H1 (cell line): ENCODE results near the gene SLIT2. TPM values are rescaled to one million over a fixed set of nuclear protein-coding genes. Genes with fewer than 3 reads are reported as not detected.

ENCODE experiments used
- CTCF ChIA-PET: fragments of 300-600 bp; sonication (Branson Sonifier 250); formaldehyde crosslinking; loops from one replicate; lab custom pipeline; 2021; ENCODE audit not compliant: partially characterized antibody; lab: Charles Lee
- POLR2A ChIA-PET: fragments of 300-600 bp; sonication (Branson Sonifier 250); formaldehyde crosslinking; loops from one replicate; lab custom pipeline; 2021; ENCODE audit warnings: inconsistent platforms; ENCODE audit not compliant: partially characterized antibody; lab: Charles Lee
- DNase-seq, 2 experiments: peaks; one replicate each; pipeline versions ENCODE4 v3.0.0 to v3.0.0-alpha.2; 2010 to 2022; ENCODE audit warnings: low spot score in 2 of 2, low read depth in 1 of 2, mixed read lengths in 1 of 2
- FAIRE-seq: peaks from 2 replicates; lab custom pipeline; 2011; peaks lifted over from hg19 to GRCh38; lab: Jason Lieb, UNC
- H2AFZ ChIP-seq: 2 replicates; pipeline ENCODE4 v1.8.1; 2012; ENCODE audit warnings: low read length, inconsistent platforms
- H2AK5ac ChIP-seq: 2 replicates; pipeline ENCODE4 v1.6.1; 2013; ENCODE audit warnings: low read depth, low read length
- H2BK120ac ChIP-seq: replicated peaks from 2 replicates; pipeline ENCODE3; 2013; ENCODE audit warnings: low read depth, low read length, inconsistent platforms
- H2BK12ac ChIP-seq: 2 replicates; pipeline ENCODE4 v1.6.1; 2013; ENCODE audit warnings: low read depth, low read length
- H2BK15ac ChIP-seq: 2 replicates; pipeline ENCODE4 v1.6.1; 2013; ENCODE audit warnings: low read length
- H2BK20ac ChIP-seq: 2 replicates; pipeline ENCODE4 v1.6.1; 2013; ENCODE audit warnings: low read length
- H2BK5ac ChIP-seq: 2 replicates; pipeline ENCODE4 v1.6.1; 2013; ENCODE audit warnings: low read depth, low read length
- H3K14ac ChIP-seq: 2 replicates; pipeline ENCODE4 v1.6.1; 2013; ENCODE audit warnings: inconsistent platforms; ENCODE audit not compliant: insufficient read length
- H3K18ac ChIP-seq: 2 replicates; pipeline ENCODE4 v1.6.1; 2013; ENCODE audit warnings: low read length; ENCODE audit errors: extremely low read depth
- H3K23ac ChIP-seq: 2 replicates; pipeline ENCODE4 v1.6.1; 2013; ENCODE audit warnings: inconsistent platforms; ENCODE audit not compliant: insufficient read length
- H3K23me2 ChIP-seq: 2 replicates; pipeline ENCODE4 v1.6.1; 2013; ENCODE audit warnings: low read depth, low read length
- H3K27ac ChIP-seq: 2 replicates; pipeline ENCODE4 v1.6.1; 2011; ENCODE audit warnings: low read depth, low read length, inconsistent platforms
- H3K27me3 ChIP-seq, 4 experiments: replicated peaks in 1 of 4; 1 replicate in 1 of 4; 2 replicates in 3 of 4; pipeline versions ENCODE4 v1.6.1 to v1.8.1; 2011 to 2013; ENCODE audit warnings: low read length in 3 of 4, mild to moderate bottlenecking in 3 of 4, inconsistent platforms in 2 of 4, mixed read lengths in 2 of 4, moderate library complexity in 1 of 4; ENCODE audit not compliant: control insufficient read depth in 3 of 4, insufficient read depth in 3 of 4; ENCODE audit errors: extremely low read depth in 1 of 4
- H3K36me3 ChIP-seq, 4 experiments: 2 replicates each; pipeline versions ENCODE4 v1.6.1 to v1.8.1; 2011 to 2013; ENCODE audit warnings: mild to moderate bottlenecking in 4 of 4, low read length in 3 of 4, moderate library complexity in 2 of 4, control low read depth in 1 of 4, inconsistent platforms in 1 of 4; ENCODE audit not compliant: insufficient read depth in 4 of 4, control insufficient read depth in 2 of 4
- H3K4ac ChIP-seq: replicated peaks from 2 replicates; pipeline ENCODE3; 2013; ENCODE audit warnings: low read length, low read depth, mixed read lengths, inconsistent platforms; ENCODE audit not compliant: insufficient read length
- H3K4me1 ChIP-seq, 4 experiments: replicated peaks in 1 of 4; 1 replicate in 1 of 4; 2 replicates in 3 of 4; pipeline versions ENCODE4 v1.6.1 to v1.8.1; 2011 to 2013; ENCODE audit warnings: low read length in 3 of 4, inconsistent platforms in 2 of 4, mixed read lengths in 1 of 4; ENCODE audit not compliant: insufficient read depth in 4 of 4, control insufficient read depth in 3 of 4
- H3K4me2 ChIP-seq, 2 experiments: 2 replicates each; pipeline versions ENCODE4 v1.6.1 to v1.8.1; 2011 to 2013; ENCODE audit warnings: low read depth in 2 of 2, low read length in 2 of 2, control low read depth in 1 of 2, inconsistent platforms in 1 of 2, mild to moderate bottlenecking in 1 of 2; ENCODE audit not compliant: insufficient read depth in 1 of 2
- H3K4me3 ChIP-seq, 4 experiments: fragments of 200-600, 300-600 bp in 1 of 4; sonication (generic), shearing (Covaris generic), sonication (Bioruptor Twin) in 1 of 4; 2 replicates each; pipeline versions ENCODE4 v1.5.1 to v1.8.1; 2011 to 2016; ENCODE audit warnings: low read length in 4 of 4, low read depth in 3 of 4, control low read depth in 2 of 4, inconsistent platforms in 2 of 4, mild to moderate bottlenecking in 2 of 4, mixed read lengths in 1 of 4, moderate library complexity in 1 of 4; ENCODE audit not compliant: insufficient read depth in 2 of 4; ENCODE audit errors: extremely low read depth in 1 of 4
- H3K56ac ChIP-seq: replicated peaks from 2 replicates; pipeline ENCODE3; 2013; ENCODE audit warnings: low read depth, mild to moderate bottlenecking, mixed read lengths, low read length, inconsistent platforms; ENCODE audit not compliant: insufficient read length
- H3K79me1 ChIP-seq: 2 replicates; pipeline ENCODE4 v1.6.1; 2013; ENCODE audit warnings: low read depth, low read length, control low read depth
- H3K79me2 ChIP-seq, 2 experiments: 2 replicates each; pipeline versions ENCODE4 v1.6.1 to v1.8.1; 2012 to 2013; ENCODE audit warnings: low read length in 2 of 2, mild to moderate bottlenecking in 2 of 2, inconsistent platforms in 1 of 2; ENCODE audit not compliant: insufficient read depth in 2 of 2, control insufficient read depth in 1 of 2
- H3K9ac ChIP-seq, 4 experiments: replicated peaks in 1 of 4; 1 replicate in 1 of 4; 2 replicates in 3 of 4; pipeline versions ENCODE4 v1.6.1 to v1.8.1; 2011 to 2013; ENCODE audit warnings: low read depth in 3 of 4, low read length in 3 of 4, control low read depth in 2 of 4, mild to moderate bottlenecking in 2 of 4, moderate library complexity in 2 of 4, inconsistent platforms in 1 of 4; ENCODE audit errors: extremely low read depth in 1 of 4
- H3K9me3 ChIP-seq, 2 experiments: 2 replicates each; pipeline versions ENCODE4 v1.6.1 to v1.8.1; 2012 to 2013; ENCODE audit warnings: mild to moderate bottlenecking in 2 of 2, moderate library complexity in 2 of 2, control low read depth in 1 of 2, inconsistent platforms in 1 of 2, low read depth in 1 of 2, low read length in 1 of 2, mixed read lengths in 1 of 2; ENCODE audit not compliant: insufficient read depth in 2 of 2
- H4K20me1 ChIP-seq, 2 experiments: replicated peaks in 1 of 2; 2 replicates each; pipeline versions ENCODE3 to v1.8.1; 2011 to 2013; ENCODE audit warnings: inconsistent platforms in 2 of 2, low read length in 2 of 2, mild to moderate bottlenecking in 1 of 2; ENCODE audit not compliant: insufficient read depth in 2 of 2, control insufficient read depth in 1 of 2
- H4K5ac ChIP-seq: 2 replicates; pipeline ENCODE4 v1.6.1; 2013; ENCODE audit warnings: low read length, low read depth, mixed read lengths, inconsistent platforms; ENCODE audit not compliant: insufficient read length
- H4K8ac ChIP-seq: 2 replicates; pipeline ENCODE4 v1.8.0; 2013; ENCODE audit warnings: mild to moderate bottlenecking, moderate library complexity, low read length, inconsistent platforms; ENCODE audit not compliant: insufficient read depth; ENCODE audit errors: extremely low read depth
- H4K91ac ChIP-seq: replicated peaks from 2 replicates; pipeline ENCODE3; 2013; ENCODE audit warnings: low read length, mixed read lengths, inconsistent platforms; ENCODE audit not compliant: insufficient read length
- BRCA1 ChIP-seq: IDR thresholded peaks from 2 replicates; pipeline ENCODE4 v1.6.1; 2012; ENCODE audit warnings: low read depth, low read length, improper control_type of control experiment
- KDM5A ChIP-seq: fragments of 200-600 bp; IDR thresholded peaks from 2 replicates; pipeline ENCODE4 v1.7.1; 2012; ENCODE audit warnings: mild to moderate bottlenecking, low read length, inconsistent platforms, mixed read lengths
- NANOG ChIP-seq: IDR thresholded peaks from 2 replicates; pipeline ENCODE4 v1.6.1; 2011; ENCODE audit warnings: low read length, low read depth, mild to moderate bottlenecking, inconsistent platforms; ENCODE audit not compliant: insufficient read depth, poor library complexity, severe bottlenecking
- PHF8 ChIP-seq: fragments of 200-600 bp; sonication (generic); conservative IDR thresholded peaks from 2 replicates; pipeline ENCODE4 v1.7.1; 2012; ENCODE audit warnings: low read depth, mild to moderate bottlenecking, inconsistent platforms, low read length, moderate library complexity
- SIX5 ChIP-seq: IDR thresholded peaks from 2 replicates; pipeline ENCODE4 v1.6.1; 2011; ENCODE audit warnings: mild to moderate bottlenecking, low read depth, low read length
- SP2 ChIP-seq: IDR thresholded peaks from 2 replicates; pipeline ENCODE4 v1.6.1; 2012; ENCODE audit warnings: mild to moderate bottlenecking, low read length, inconsistent platforms
- SRF ChIP-seq: IDR thresholded peaks from 2 replicates; pipeline ENCODE4 v1.6.1; 2011; ENCODE audit warnings: mild to moderate bottlenecking, low read depth, low read length, moderate library complexity
- SUZ12 ChIP-seq: fragments of 200-600 bp; sonication (generic); IDR thresholded peaks from 2 replicates; pipeline ENCODE4 v1.6.1; 2012; ENCODE audit warnings: mild to moderate bottlenecking, inconsistent platforms, low read length, moderate library complexity, mixed read lengths
- TAF1 ChIP-seq: IDR thresholded peaks from 2 replicates; pipeline ENCODE4 v1.6.1; 2011; ENCODE audit warnings: mild to moderate bottlenecking, low read depth, low read length
- TBP ChIP-seq: IDR thresholded peaks from 2 replicates; pipeline ENCODE4 v1.6.1; 2011; ENCODE audit warnings: low read depth, low read length, improper control_type of control experiment
- ZNF274 ChIP-seq: IDR thresholded peaks from 2 replicates; pipeline ENCODE4 v1.7.0; 2012; ENCODE audit warnings: low read length, borderline replicate concordance; ENCODE audit errors: extremely low read depth
- WGBS, 2 experiments: shearing (Covaris generic) in 1 of 2; methylation state at CpG; one replicate each; pipeline versions ENCODE4 v1.1.6 to v1.1.7; 2013 to 2015; ENCODE audit warnings: low lambda C conversion rate in 2 of 2, mixed read lengths in 2 of 2, inconsistent platforms in 1 of 2, low coverage in 1 of 2, missing lambda C conversion rate in 1 of 2; ENCODE audit not compliant: insufficient replicate concordance in 2 of 2, insufficient coverage in 1 of 2, insufficient read length in 1 of 2; ENCODE audit errors: extremely low coverage in 1 of 2, missing lambda C conversion rate in 1 of 2; 5-methylcytosine and 5-hydroxymethylcytosine counted together
- polyA plus RNA-seq, 7 experiments: library from polyadenylated mRNA; depleted of rRNA in 3 of 7; stranded (reverse) in 5 of 7; unstranded in 2 of 7; fragments of >200 nt in 5 of 7; fragments of 200-250 nt in 2 of 7; gene quantifications; 1 replicate in 5 of 7; 2 replicates in 1 of 7; 4 replicates in 1 of 7; pipeline versions ENCODE4 v1.2.1 to v1.2.3, GENCODE V29; 2011 to 2013; ENCODE audit warnings: missing spikeins in 2 of 7, mixed read lengths in 2 of 7
- total RNA-seq: library from RNA; stranded (reverse); fragmentation: NEBNext Ultra II Directional; extraction: Animal tissue kit (Norgen Biotek cat#: 25700); gene quantifications from 2 replicates; pipeline ENCODE4 v1.2.1, GENCODE V29; 2021
- TF ChIP-seq, protein P1 (sequence below): IDR thresholded peaks from 2 replicates; pipeline ENCODE4 v1.6.1; 2011; ENCODE audit warnings: low read length, improper control_type of control experiment

Gene SLIT2
- total and polyA plus RNA-seq, 2 of the 8 experiments (the other 6 are each of a cell fraction or from before 2014, with no cell fraction given), result 2.0 to 13.7 TPM

GRCh38 chr4:20284990-20285389 lies 33.3 kb downstream of the SLIT2 start:
- WGBS, 2 experiments, result 100% methylated on average over 1 of the region's 1 CpG; no CpG with 5 or more reads in 1 of the 2 experiments
- Histone ChIP-seq H3K79me2 (no peaks in the 10 kb centered on the region), H2AFZ (no peak overlapping the region)

More at GRCh38 chr4:20284990-20285389, 33.3 kb downstream of the SLIT2 start:
- Histone ChIP-seq H3K79me1 (no peaks in the 10 kb centered on the region), H3K9ac (no peak overlapping the region), H3K4ac (no peak overlapping the region), H2BK12ac (no peak overlapping the region), H2BK15ac (no peak overlapping the region), H3K27me3 (no peaks in the 10 kb centered on the region), H3K18ac (no peak overlapping the region), H3K23ac (no peak overlapping the region), H2BK120ac (no peak overlapping the region), H4K5ac (no peak overlapping the region), H3K4me2 (no peak overlapping the region), H4K8ac (no peak overlapping the region), H4K20me1 (no peaks in the 10 kb centered on the region), H2BK5ac (no peak overlapping the region), H3K27ac (no peak overlapping the region), H2BK20ac (no peak overlapping the region), H3K56ac (no peak overlapping the region), H3K4me1 (peaks cover 0 to 7% (median 6%) of the 10 kb centered on the region in 4 experiments; a peak in 4 of 7 replicates), H3K36me3 (no peaks in the 10 kb centered on the region), H3K23me2 (no peaks in the 10 kb centered on the region), H3K9me3 (no peaks in the 10 kb centered on the region), H4K91ac (no peak overlapping the region), H2AK5ac (no peak overlapping the region), H3K14ac (no peak overlapping the region), H3K4me3 (no peak overlapping the region)
- DNase-seq, result no peak
- ChIA-PET POLR2A (interaction anchor here (0.7 kb wide), 1 partner anchor 32 kb away, joined by 3 read pairs; no protein-coding TSS in a partner anchor), CTCF (interaction anchor here (1.3 to 2.9 kb wide), 4 partner anchors 14 to 110 kb away, joined by 3 to 7 read pairs (median 3); no protein-coding TSS in a partner anchor)
- TF ChIP-seq, protein P1, sequence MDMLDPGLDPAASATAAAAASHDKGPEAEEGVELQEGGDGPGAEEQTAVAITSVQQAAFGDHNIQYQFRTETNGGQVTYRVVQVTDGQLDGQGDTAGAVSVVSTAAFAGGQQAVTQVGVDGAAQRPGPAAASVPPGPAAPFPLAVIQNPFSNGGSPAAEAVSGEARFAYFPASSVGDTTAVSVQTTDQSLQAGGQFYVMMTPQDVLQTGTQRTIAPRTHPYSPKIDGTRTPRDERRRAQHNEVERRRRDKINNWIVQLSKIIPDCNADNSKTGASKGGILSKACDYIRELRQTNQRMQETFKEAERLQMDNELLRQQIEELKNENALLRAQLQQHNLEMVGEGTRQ, result no peak
- TF ChIP-seq ZNF274 (no peak), SRF (no peak), SP2 (no peak), TAF1 (no peak), PHF8 (no peak), SUZ12 (no peak), TBP (no peak), KDM5A (no peak), NANOG (no peak), SIX5 (no peak), BRCA1 (no peak)
- FAIRE-seq, result no peak
